GM21515 (cell line): ENCODE results near the gene TMEM256.
A peak's percentile ranks its signal among the peaks of the same experiment; 100 is the strongest.

Source experiments
- ATAC-seq: cut with Tn5 transposase; IDR thresholded peaks from one replicate; pipeline ENCODE4 v1.9.1; 2021; ENCODE audit not compliant: unreplicated experiment

TMEM256 gene

GRCh38 chr17:7408863-7409262 is 5.0 kb upstream of the TMEM256 start:
- ATAC-seq = no peak

GRCh38 chr17:7408252-7408727 is 4.4 kb upstream of the TMEM256 start:
- ATAC-seq = no peak

- no peak for ATAC-seq
Observed at GRCh38 chr17:7407485-7408251, 3.8 kb upstream of the TMEM256 start, which contains the start of gene NLGN2. TSS of gene NLGN2 (plus strand) at chr17:7407845. CDS start at chr17:7408256, 411 bp downstream.

GRCh38 chr17:7407082-7407481 is 3.2 kb upstream of the TMEM256 start:
- ATAC-seq = no peak

- no peak for ATAC-seq
Observed at GRCh38 chr17:7406235-7406825, 2.4 kb upstream of the TMEM256 start.

GRCh38 chr17:7405350-7406234 is 1.7 kb upstream of the TMEM256 start:
- ATAC-seq = no peak

GRCh38 chr17:7404737-7405349 is 946 bp upstream of the TMEM256 start:
- peak; percentile 5 for ATAC-seq

- ATAC-seq = no peak
Observed at GRCh38 chr17:7403727-7403976, 245 bp downstream of the TMEM256 start.

GRCh38 chr17:7403043-7403726 is 712 bp downstream of the TMEM256 start:
- no peak for ATAC-seq

- no peak for ATAC-seq
Observed at GRCh38 chr17:7398612-7399011, 5.3 kb downstream of the TMEM256 start.

GRCh38 chr17:7396147-7396546 is 7.8 kb downstream of the TMEM256 start:
- no peak for ATAC-seq

- peak; percentile 73 for ATAC-seq
Observed at GRCh38 chr17:7394452-7395191, 9.3 kb downstream of the TMEM256 start, which contains the start of gene PLSCR3. TSS of gene PLSCR3 (minus strand) at chr17:7394525. CDS start at chr17:7394110, 415 bp downstream.

- peak; percentile 52 for ATAC-seq
Observed at GRCh38 chr17:7393613-7394451, 10.1 kb downstream of the TMEM256 start.

GRCh38 chr17:7392696-7393612 is 10.9 kb downstream of the TMEM256 start:
- no peak for ATAC-seq

GRCh38 chr17:7391307-7391706 is 12.6 kb downstream of the TMEM256 start:
- ATAC-seq = no peak

- ATAC-seq = no peak
Observed at GRCh38 chr17:7389924-7390910, 13.7 kb downstream of the TMEM256 start.

- ATAC-seq = no peak
Observed at GRCh38 chr17:7388856-7389255, 15.0 kb downstream of the TMEM256 start.
